ENCODE data around the gene AP5S1.

- TF ChIP-seq ZNF778 (CRISPR knock-in tag; IDR thresholded peaks at IDR 0.05), result no peak
- no peak for TF ChIP-seq CTCF (IDR thresholded peaks at IDR 0.05 in 2 of 3, conservative IDR thresholded peaks at IDR 0.05 in 1 of 3; ENCODE audit: insufficient read depth in 2 of 3, low read depth in 1 of 3, low read length in 3 of 3)
- no peak for TF ChIP-seq ZNF780A (CRISPR knock-in tag; IDR thresholded peaks at IDR 0.05)
Measured at GRCh38 chr20:3866464-3866863, 46.1 kb downstream of the AP5S1 start.

Measured in K562 (cell line).